GM23338 (cell line): ENCODE data around the gene TIRAP. TPM values are rescaled to one million over a fixed set of nuclear protein-coding genes. Genes with fewer than 3 reads are reported as not detected.

Experiments used
- ATAC-seq: fragments of 200-7000 bp; cut with Tn5 transposase; 3 replicates; pipeline ENCODE4 v1.9.1; 2020
- DNase-seq: peaks from one replicate; pipeline ENCODE4 v3.0.0-alpha.2; 2015; ENCODE audit warnings: low spot score
- H2AFZ ChIP-seq: fragments of 200-600 bp; sonication (generic); 2 replicates; pipeline ENCODE4 v1.8.0; 2016; ENCODE audit warnings: antibody characterized with exemption, mild to moderate bottlenecking, moderate library complexity
- H3F3A ChIP-seq: fragments of 200-600 bp; sonication (generic); replicated peaks from 2 replicates; pipeline ENCODE4 v1.8.0; 2017; ENCODE audit warnings: antibody characterized with exemption, mixed run types, low read depth
- H3K27ac ChIP-seq: fragments of 200-600 bp; sonication (generic); 2 replicates; pipeline ENCODE4 v1.6.1; 2016; ENCODE audit warnings: low read depth
- H3K27me3 ChIP-seq: fragments of 200-600 bp; sonication (generic); 2 replicates; pipeline ENCODE4 v1.8.0; 2016; ENCODE audit warnings: mild to moderate bottlenecking, mixed run types, moderate library complexity; ENCODE audit not compliant: insufficient read depth
- H3K36me3 ChIP-seq: fragments of 200-600 bp; sonication (generic); 2 replicates; pipeline ENCODE4 v1.8.0; 2016; ENCODE audit warnings: mild to moderate bottlenecking; ENCODE audit not compliant: insufficient read depth
- H3K4me1 ChIP-seq: fragments of 200-600 bp; sonication (generic); 2 replicates; pipeline ENCODE4 v1.8.0; 2016; ENCODE audit warnings: mild to moderate bottlenecking, moderate library complexity; ENCODE audit not compliant: insufficient read depth
- H3K4me2 ChIP-seq: fragments of 200-600 bp; sonication (generic); 2 replicates; pipeline ENCODE4 v1.7.1; 2017; ENCODE audit warnings: mixed run types
- H3K4me3 ChIP-seq: fragments of 200-600 bp; sonication (generic); 2 replicates; pipeline ENCODE4 v1.6.1; 2016; ENCODE audit warnings: mixed run types
- H3K79me2 ChIP-seq: fragments of 200-600 bp; sonication (generic); replicated peaks from 2 replicates; pipeline ENCODE4 v1.8.0; 2017; ENCODE audit warnings: mild to moderate bottlenecking; ENCODE audit not compliant: insufficient read depth
- H3K9me2 ChIP-seq: fragments of 200-600 bp; sonication (generic); 2 replicates; pipeline ENCODE4 v1.8.0; 2017; ENCODE audit not compliant: insufficient read depth
- H4K20me1 ChIP-seq: fragments of 200-600 bp; sonication (generic); replicated peaks from 2 replicates; pipeline ENCODE4 v1.8.0; 2017; ENCODE audit warnings: mild to moderate bottlenecking; ENCODE audit not compliant: insufficient read depth
- H3K27ac Mint-ChIP-seq: 2 replicates; pipeline ENCODE4 v1.8.0; 2020; ENCODE audit warnings: inconsistent platforms, mild to moderate bottlenecking, moderate library complexity, mixed read lengths
- H3K27me3 Mint-ChIP-seq: 3 replicates; pipeline ENCODE4 v1.8.0; 2022; ENCODE audit warnings: low read depth, mild to moderate bottlenecking, moderate library complexity, mixed read lengths, inconsistent platforms; ENCODE audit not compliant: insufficient read depth, poor library complexity
- H3K36me3 Mint-ChIP-seq: 3 replicates; pipeline ENCODE4 v1.8.0; 2021; ENCODE audit warnings: low read depth, mild to moderate bottlenecking, inconsistent platforms, moderate library complexity, mixed read lengths
- H3K4me1 Mint-ChIP-seq: 3 replicates; pipeline ENCODE4 v1.8.0; 2020; ENCODE audit warnings: mild to moderate bottlenecking, inconsistent platforms, mixed read lengths
- H3K4me3 Mint-ChIP-seq: 3 replicates; pipeline ENCODE4 v1.8.0; 2021; ENCODE audit warnings: moderate library complexity, mild to moderate bottlenecking, inconsistent platforms, mixed read lengths
- H3K9me3 Mint-ChIP-seq: 3 replicates; pipeline ENCODE4 v1.8.0; 2020; ENCODE audit warnings: moderate library complexity, mild to moderate bottlenecking, inconsistent platforms, mixed read lengths
- CREB1 ChIP-seq: fragments of 250-450 bp; sonication (Bioruptor Pico); IDR thresholded peaks from 2 replicates; pipeline ENCODE4 v1.5.0; 2020; ENCODE audit warnings: low read depth, mild to moderate bottlenecking, moderate library complexity
- CTCF ChIP-seq, 2 experiments: fragments of 200-600 bp in 1 of 2; sonication (generic) in 1 of 2; conservative IDR thresholded peaks; 2 replicates each; pipeline versions ENCODE4 v1.5.1 to v1.6.1; 2016 to 2017; ENCODE audit warnings: antibody characterized with exemption in 2 of 2, low read depth in 2 of 2, mild to moderate bottlenecking in 2 of 2, moderate library complexity in 1 of 2
- ETS1 ChIP-seq: IDR thresholded peaks from 2 replicates; pipeline ENCODE4 v1.6.1; 2016; ENCODE audit warnings: antibody characterized with exemption
- EZH2 ChIP-seq: fragments of 200-600 bp; sonication (generic); IDR thresholded peaks from one replicate; pipeline ENCODE4 v1.8.0; 2017; ENCODE audit warnings: antibody characterized with exemption, mild to moderate bottlenecking, low read depth; ENCODE audit not compliant: unreplicated experiment
- EZH2phosphoT487 ChIP-seq: fragments of 200-600 bp; sonication (generic); IDR thresholded peaks from one replicate; pipeline ENCODE4 v1.8.1; 2018; ENCODE audit warnings: antibody characterized with exemption; ENCODE audit not compliant: unreplicated experiment
- JUNB ChIP-seq: IDR thresholded peaks from one replicate; pipeline ENCODE4 v1.6.1; 2016; ENCODE audit warnings: antibody characterized with exemption; ENCODE audit not compliant: unreplicated experiment
- NANOG ChIP-seq: IDR thresholded peaks from 2 replicates; pipeline ENCODE4 v1.6.1; 2016; ENCODE audit warnings: antibody characterized with exemption, borderline replicate concordance
- POLR2AphosphoS5 ChIP-seq: IDR thresholded peaks from 2 replicates; pipeline ENCODE4 v1.6.1; 2016; ENCODE audit warnings: antibody characterized with exemption, low read depth
- STAT1 ChIP-seq: IDR thresholded peaks from one replicate; pipeline ENCODE4 v1.6.1; 2016; ENCODE audit warnings: antibody characterized with exemption; ENCODE audit not compliant: unreplicated experiment
- ZNF114 ChIP-seq: fragments of 250-450 bp; sonication (Bioruptor Pico); IDR thresholded peaks from 2 replicates; pipeline ENCODE4 v1.5.0; 2020; ENCODE audit warnings: mild to moderate bottlenecking, moderate library complexity
- ZNF331 ChIP-seq: fragments of 250-450 bp; sonication (Bioruptor Pico); IDR thresholded peaks from 2 replicates; pipeline ENCODE4 v1.5.0; 2020; ENCODE audit warnings: low read depth, mild to moderate bottlenecking, moderate library complexity
- polyA plus RNA-seq: library from polyadenylated mRNA; unstranded; fragments of >200 nt; fragmentation: Nextera tagmentation; extraction: Ambion mirVana; gene quantifications from 2 replicates; pipeline ENCODE4 v1.2.1, GENCODE V29; 2016
- total RNA-seq: library from RNA; depleted of rRNA; stranded (reverse); fragments of >200 nt; shearing (Covaris generic); gene quantifications from 2 replicates; pipeline ENCODE4 v1.2.3, GENCODE V29; 2014
- TF ChIP-seq, protein P1 (sequence below): IDR thresholded peaks from one replicate; pipeline ENCODE4 v1.6.1; 2018; ENCODE audit warnings: antibody characterized with exemption; ENCODE audit not compliant: unreplicated experiment
- TF ChIP-seq, protein P2 (sequence below): fragments of 250-450 bp; sonication (Bioruptor Pico); IDR thresholded peaks from 2 replicates; pipeline ENCODE4 v1.5.0; 2020; ENCODE audit warnings: mild to moderate bottlenecking, moderate library complexity

TIRAP gene
- total and polyA plus RNA-seq, 2 experiments from 2014 or later = 1.1 to 3.4 TPM

DNA sequence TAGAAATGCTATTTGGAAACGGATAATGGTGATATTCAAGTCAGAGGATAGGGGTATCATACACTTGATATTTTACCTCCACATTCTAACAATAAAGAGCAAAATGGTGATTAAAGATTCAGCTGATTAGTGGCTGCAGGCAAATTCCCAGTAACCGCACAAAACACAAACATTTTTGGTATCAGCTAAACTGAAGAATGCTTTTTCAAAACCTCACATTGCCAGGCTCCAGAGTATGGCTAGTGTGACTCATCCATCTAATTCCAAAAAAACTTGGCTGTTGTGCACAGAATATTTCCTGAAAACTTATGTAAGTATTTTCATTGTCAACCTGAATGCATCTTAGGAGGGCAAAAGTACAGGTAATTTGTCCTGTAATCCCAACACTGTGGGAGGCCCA, 25.1 kb upstream of the TIRAP start:
- Mint-ChIP-seq H3K9me3 (no peaks in the 10 kb centered on the region), H3K4me1 (no peaks in the 10 kb centered on the region), H3K27ac (no peak overlapping the region), H3K36me3 (peaks cover 58% of the 10 kb centered on the region), H3K27me3 (no peaks in the 10 kb centered on the region), H3K4me3 (no peak overlapping the region)
- no peaks in the 10 kb centered on the region for H3K9me2 ChIP-seq
- TF ChIP-seq CREB1 (CRISPR knock-in tag) = no peak
- TF ChIP-seq, protein P1, sequence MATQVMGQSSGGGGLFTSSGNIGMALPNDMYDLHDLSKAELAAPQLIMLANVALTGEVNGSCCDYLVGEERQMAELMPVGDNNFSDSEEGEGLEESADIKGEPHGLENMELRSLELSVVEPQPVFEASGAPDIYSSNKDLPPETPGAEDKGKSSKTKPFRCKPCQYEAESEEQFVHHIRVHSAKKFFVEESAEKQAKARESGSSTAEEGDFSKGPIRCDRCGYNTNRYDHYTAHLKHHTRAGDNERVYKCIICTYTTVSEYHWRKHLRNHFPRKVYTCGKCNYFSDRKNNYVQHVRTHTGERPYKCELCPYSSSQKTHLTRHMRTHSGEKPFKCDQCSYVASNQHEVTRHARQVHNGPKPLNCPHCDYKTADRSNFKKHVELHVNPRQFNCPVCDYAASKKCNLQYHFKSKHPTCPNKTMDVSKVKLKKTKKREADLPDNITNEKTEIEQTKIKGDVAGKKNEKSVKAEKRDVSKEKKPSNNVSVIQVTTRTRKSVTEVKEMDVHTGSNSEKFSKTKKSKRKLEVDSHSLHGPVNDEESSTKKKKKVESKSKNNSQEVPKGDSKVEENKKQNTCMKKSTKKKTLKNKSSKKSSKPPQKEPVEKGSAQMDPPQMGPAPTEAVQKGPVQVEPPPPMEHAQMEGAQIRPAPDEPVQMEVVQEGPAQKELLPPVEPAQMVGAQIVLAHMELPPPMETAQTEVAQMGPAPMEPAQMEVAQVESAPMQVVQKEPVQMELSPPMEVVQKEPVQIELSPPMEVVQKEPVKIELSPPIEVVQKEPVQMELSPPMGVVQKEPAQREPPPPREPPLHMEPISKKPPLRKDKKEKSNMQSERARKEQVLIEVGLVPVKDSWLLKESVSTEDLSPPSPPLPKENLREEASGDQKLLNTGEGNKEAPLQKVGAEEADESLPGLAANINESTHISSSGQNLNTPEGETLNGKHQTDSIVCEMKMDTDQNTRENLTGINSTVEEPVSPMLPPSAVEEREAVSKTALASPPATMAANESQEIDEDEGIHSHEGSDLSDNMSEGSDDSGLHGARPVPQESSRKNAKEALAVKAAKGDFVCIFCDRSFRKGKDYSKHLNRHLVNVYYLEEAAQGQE = no peak
- TF ChIP-seq CTCF (conservative IDR thresholded peaks at IDR 0.05; ENCODE audit: low read depth in 2 of 2) = no peak
- no peak for TF ChIP-seq ETS1
- TF ChIP-seq JUNB = no peak
- TF ChIP-seq ZNF114 = no peak
- no peak for TF ChIP-seq EZH2
- TF ChIP-seq ZNF331 (CRISPR knock-in tag) = no peak
- TF ChIP-seq EZH2phosphoT487 = no peak
- TF ChIP-seq, protein P2, sequence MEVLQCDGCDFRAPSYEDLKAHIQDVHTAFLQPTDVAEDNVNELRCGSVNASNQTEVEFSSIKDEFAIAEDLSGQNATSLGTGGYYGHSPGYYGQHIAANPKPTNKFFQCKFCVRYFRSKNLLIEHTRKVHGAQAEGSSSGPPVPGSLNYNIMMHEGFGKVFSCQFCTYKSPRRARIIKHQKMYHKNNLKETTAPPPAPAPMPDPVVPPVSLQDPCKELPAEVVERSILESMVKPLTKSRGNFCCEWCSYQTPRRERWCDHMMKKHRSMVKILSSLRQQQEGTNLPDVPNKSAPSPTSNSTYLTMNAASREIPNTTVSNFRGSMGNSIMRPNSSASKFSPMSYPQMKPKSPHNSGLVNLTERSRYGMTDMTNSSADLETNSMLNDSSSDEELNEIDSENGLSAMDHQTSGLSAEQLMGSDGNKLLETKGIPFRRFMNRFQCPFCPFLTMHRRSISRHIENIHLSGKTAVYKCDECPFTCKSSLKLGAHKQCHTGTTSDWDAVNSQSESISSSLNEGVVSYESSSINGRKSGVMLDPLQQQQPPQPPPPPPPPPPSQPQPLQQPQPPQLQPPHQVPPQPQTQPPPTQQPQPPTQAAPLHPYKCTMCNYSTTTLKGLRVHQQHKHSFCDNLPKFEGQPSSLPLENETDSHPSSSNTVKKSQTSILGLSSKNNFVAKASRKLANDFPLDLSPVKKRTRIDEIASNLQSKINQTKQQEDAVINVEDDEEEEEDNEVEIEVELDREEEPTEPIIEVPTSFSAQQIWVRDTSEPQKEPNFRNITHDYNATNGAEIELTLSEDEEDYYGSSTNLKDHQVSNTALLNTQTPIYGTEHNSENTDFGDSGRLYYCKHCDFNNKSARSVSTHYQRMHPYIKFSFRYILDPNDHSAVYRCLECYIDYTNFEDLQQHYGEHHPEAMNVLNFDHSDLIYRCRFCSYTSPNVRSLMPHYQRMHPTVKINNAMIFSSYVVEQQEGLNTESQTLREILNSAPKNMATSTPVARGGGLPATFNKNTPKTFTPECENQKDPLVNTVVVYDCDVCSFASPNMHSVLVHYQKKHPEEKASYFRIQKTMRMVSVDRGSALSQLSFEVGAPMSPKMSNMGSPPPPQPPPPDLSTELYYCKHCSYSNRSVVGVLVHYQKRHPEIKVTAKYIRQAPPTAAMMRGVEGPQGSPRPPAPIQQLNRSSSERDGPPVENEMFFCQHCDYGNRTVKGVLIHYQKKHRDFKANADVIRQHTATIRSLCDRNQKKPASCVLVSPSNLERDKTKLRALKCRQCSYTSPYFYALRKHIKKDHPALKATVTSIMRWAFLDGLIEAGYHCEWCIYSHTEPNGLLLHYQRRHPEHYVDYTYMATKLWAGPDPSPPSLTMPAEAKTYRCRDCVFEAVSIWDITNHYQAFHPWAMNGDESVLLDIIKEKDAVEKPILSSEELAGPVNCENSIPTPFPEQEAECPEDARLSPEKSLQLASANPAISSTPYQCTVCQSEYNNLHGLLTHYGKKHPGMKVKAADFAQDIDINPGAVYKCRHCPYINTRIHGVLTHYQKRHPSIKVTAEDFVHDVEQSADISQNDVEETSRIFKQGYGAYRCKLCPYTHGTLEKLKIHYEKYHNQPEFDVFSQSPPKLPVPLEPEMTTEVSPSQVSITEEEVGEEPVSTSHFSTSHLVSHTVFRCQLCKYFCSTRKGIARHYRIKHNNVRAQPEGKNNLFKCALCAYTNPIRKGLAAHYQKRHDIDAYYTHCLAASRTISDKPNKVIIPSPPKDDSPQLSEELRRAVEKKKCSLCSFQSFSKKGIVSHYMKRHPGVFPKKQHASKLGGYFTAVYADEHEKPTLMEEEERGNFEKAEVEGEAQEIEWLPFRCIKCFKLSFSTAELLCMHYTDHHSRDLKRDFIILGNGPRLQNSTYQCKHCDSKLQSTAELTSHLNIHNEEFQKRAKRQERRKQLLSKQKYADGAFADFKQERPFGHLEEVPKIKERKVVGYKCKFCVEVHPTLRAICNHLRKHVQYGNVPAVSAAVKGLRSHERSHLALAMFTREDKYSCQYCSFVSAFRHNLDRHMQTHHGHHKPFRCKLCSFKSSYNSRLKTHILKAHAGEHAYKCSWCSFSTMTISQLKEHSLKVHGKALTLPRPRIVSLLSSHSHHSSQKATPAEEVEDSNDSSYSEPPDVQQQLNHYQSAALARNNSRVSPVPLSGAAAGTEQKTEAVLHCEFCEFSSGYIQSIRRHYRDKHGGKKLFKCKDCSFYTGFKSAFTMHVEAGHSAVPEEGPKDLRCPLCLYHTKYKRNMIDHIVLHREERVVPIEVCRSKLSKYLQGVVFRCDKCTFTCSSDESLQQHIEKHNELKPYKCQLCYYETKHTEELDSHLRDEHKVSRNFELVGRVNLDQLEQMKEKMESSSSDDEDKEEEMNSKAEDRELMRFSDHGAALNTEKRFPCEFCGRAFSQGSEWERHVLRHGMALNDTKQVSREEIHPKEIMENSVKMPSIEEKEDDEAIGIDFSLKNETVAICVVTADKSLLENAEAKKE (CRISPR knock-in tag) = no peak
- TF ChIP-seq POLR2AphosphoS5 = no peak
- no peak for TF ChIP-seq STAT1
- TF ChIP-seq NANOG = no peak
- H3K4me3 ChIP-seq = no peak overlapping the region
- H3K79me2 ChIP-seq = no peaks in the 10 kb centered on the region
- no peaks in the 10 kb centered on the region for H3K27me3 ChIP-seq
- H2AFZ ChIP-seq = no peak overlapping the region
- no peaks in the 10 kb centered on the region for H3K4me1 ChIP-seq
- no peak overlapping the region for H3K4me2 ChIP-seq
- ATAC-seq = no peak
- H4K20me1 ChIP-seq = 0 out of 2 replicates have a peak, but pooled peaks cover 16% of the 10 kb centered on the region
- no peak for DNase-seq
- peaks cover 6% of the 10 kb centered on the region; the same call in 1 of the 2 replicates for H3F3A ChIP-seq
- H3K27ac ChIP-seq = no peak overlapping the region
- H3K36me3 ChIP-seq = peaks cover 27% of the 10 kb centered on the region
